ENCODE results near the gene PATJ.

GRCh38 chr1:62071695-62072094 is 329.4 kb downstream of the PATJ start:
- TF ChIP-seq, protein P1, sequence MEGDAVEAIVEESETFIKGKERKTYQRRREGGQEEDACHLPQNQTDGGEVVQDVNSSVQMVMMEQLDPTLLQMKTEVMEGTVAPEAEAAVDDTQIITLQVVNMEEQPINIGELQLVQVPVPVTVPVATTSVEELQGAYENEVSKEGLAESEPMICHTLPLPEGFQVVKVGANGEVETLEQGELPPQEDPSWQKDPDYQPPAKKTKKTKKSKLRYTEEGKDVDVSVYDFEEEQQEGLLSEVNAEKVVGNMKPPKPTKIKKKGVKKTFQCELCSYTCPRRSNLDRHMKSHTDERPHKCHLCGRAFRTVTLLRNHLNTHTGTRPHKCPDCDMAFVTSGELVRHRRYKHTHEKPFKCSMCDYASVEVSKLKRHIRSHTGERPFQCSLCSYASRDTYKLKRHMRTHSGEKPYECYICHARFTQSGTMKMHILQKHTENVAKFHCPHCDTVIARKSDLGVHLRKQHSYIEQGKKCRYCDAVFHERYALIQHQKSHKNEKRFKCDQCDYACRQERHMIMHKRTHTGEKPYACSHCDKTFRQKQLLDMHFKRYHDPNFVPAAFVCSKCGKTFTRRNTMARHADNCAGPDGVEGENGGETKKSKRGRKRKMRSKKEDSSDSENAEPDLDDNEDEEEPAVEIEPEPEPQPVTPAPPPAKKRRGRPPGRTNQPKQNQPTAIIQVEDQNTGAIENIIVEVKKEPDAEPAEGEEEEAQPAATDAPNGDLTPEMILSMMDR (IDR thresholded peaks at IDR 0.05), result no peak
- TF ChIP-seq EZH2 (IDR thresholded peaks at IDR 0.05; ENCODE audit: borderline replicate concordance, insufficient read depth, low read depth, low read length, poor library complexity, severe bottlenecking), result no peak
